ENCODE measurements around the gene IP6K2.
"Not testable (repeated sequence)": the region's sequence is repeated elsewhere in the genome, so short reads cannot be mapped to it uniquely, and the experiment has no call there.

Gene IP6K2

DNA sequence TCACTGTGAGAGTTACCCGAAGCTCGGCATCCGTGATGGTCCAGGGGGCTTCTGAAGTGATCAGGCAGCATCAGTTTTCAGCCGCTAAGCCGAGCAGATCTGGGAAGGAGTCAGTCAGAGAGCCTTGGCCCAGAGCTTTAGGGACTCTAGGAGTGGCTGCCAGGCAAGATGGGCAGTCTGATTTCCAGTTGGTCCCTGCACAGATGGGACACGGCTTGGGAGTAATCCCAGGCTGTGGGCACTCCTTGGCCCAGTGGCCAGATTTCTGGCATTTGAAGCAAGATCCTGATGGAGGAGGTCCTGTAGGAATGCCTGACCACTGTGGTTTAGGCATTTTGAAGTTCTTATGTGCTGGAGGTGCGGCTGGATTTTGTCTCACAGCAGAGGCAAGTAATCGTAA lies 10.5 kb upstream of the IP6K2 start:
- DNase-seq, result no peak

DNA sequence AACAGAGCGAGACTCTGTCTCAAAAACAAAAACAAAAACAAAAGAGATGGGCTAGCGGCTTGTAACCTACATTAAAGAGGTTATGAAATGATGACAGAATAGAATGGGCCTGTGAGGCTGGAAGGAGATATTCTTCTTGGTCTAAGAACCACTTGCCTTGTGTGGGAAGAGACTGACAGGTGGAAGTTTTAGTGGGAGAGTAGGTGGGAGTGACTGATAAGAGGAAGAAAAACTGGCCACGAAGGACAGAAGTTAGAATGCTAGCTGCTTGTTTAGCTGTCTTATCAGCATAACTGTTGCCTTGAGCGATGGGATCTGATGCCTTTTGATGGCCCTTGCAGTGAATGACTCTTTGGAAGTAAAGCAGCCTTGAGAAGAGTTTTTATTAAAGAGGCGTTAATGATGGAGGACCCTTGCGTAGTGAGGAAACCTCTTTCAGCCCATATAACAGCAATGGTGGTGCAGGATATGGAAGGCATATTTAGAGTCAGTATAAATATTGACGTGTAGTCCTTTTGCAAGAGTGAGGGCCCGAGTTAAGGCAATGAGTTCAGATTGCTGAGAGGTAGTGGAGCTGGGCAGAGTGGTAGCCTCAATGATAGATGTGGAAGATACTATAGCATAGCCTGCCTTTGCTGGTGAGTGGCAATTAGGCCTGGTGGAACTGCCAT lies 8.3 kb upstream of the IP6K2 start:
- not testable (repeated sequence) for DNase-seq

DNA sequence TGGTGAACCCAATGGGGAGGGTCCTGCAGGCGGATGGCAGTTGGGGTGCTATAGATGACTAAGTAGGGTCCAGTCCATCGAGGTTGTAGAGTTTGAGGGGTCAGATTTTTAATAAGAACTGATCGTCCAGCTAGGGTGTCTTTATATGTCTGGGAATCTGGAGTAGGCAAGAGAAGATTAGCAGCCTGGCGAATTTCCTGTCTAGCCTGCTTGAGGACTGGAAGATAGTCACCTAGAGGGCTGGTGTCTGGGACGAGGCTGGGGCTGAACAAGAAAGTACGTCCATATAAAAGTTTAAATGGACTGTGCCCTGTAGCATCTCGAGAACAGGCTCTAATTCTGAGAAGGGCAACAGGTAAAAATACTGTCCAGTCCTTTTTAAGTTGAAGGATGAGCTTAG lies 6.7 kb upstream of the IP6K2 start:
- no peak for DNase-seq

DNA sequence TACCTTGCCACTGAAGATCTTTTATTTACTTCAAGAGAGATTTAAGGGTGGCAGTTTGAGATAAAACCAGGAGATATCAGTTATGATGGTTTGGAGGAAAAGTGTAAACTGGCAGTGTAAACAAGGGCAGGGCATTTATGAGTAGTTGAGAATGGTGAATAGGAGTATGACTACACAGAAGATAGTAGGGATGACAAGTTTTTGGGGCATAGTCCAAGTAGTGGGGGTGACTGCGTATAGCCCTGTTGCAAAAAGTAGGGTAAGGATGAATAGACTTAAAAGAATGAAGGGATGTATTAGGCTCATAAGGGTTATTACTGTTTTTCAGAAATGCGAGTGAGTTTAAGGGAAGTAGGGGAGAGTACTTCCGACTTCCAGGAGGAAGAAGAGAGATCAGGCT lies 6.3 kb upstream of the IP6K2 start:
- not testable (repeated sequence) for DNase-seq

DNA sequence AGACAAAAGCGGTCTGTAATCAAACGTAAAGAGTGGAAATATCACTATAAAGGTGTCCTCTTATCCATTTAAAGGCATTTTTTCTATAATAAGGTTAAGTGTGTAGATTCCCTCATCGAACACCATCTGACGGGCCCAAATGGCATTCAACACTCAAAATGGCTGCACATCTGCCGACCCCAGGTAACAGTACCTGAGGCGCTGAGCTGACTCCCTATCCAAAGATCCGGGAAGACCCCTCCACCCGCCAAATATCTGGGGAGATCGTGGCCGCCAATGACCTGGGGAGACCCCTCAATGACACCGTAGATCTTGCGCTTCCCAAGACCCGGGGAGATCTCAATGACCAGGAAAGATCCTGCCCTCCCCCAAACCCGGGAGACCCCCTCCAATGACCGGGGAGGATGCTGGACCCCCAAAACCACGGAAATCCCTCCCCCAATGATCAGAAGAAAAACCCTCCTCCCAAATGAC lies 476 bp downstream of the IP6K2 start:
- peak; percentile 47 for DNase-seq

DNA sequence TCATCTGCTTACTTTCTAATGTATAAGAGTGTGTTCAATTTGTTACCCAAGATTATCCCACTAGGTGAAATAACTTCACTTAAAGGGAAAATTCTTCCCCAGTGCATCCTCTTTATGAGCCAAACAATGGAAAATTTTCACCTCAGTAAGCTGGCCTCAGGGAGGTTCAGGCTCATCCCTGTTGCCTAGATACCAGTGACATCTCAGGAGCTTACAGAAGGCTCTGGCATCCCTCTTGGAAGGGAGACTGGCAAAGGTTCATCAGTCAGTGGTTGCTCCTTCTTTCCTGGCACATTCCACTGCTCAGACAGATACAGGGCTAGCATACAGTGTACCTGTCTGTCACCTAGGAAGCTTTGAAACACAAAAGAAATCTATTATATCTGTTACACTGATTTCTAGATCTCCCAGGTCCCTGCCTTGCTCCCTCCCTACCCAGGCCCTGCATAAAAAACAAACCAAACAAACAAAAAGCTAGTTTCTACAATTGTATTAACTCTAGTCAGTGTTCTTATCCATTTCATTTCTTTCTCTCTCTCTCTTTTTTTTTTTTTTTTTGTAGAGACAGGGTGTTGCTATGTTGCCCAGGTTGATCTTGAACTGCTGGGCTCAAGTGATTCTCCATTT lies 1.7 kb downstream of the IP6K2 start:
- DNase-seq, result no peak

DNA sequence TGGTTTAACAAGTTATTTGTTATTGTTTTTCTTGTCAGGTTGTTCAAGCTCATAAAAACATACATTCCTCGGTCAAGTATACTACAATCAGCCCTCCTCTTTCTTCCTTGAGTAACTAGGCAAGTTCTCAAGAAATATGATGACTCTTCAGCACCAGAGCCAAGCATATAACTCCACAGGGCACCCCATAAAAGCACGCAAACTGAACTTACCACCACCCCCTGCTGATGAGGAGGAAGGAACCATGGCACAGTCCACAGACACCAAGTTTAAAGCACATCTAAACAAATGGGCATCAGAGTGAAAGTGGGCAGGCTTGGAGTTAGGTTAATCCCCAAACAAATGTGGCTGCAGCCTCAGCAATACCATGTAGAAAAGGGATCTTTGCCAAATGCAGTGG lies 5.3 kb downstream of the IP6K2 start:
- no peak for DNase-seq

DNA sequence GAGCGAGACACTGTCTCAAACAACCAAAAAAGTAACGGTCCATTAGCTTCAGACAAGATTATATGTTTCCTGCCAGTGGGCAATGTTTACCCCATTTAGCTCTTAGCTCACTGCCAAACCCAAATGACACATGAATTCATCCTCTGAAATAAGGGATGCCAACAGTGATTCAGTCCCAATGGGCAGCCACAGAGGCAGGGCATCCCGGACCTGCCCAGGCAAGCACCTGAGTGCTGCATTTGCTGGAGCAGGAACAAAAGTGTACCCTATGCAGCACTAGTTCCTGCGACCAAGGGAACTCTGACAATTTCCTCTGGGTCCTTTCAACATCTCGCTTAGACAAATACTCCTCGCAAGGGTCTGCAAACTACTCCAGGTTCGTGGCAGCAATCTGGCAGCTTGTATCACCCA lies 8.0 kb downstream of the IP6K2 start:
- no peak for DNase-seq

DNA sequence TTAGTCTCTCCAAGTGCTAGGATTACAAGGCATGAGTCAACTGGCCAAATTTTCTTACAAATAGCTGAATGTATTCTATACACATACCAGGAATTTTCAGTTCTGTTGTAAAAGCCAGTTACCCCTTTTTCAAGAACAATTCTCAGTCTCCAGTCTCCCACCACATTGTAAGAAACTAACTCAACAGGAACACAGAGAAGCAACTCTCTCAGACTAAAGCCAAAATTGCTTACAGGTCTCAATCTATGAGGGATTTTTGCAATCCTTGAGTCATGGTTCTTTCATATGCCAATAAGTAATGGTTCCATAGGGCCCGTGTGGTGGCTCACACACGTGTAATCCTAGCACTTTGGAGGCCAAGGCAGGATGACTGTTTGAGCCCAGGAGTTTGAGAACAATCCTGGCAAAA lies 8.5 kb downstream of the IP6K2 start:
- no peak for DNase-seq

DNA sequence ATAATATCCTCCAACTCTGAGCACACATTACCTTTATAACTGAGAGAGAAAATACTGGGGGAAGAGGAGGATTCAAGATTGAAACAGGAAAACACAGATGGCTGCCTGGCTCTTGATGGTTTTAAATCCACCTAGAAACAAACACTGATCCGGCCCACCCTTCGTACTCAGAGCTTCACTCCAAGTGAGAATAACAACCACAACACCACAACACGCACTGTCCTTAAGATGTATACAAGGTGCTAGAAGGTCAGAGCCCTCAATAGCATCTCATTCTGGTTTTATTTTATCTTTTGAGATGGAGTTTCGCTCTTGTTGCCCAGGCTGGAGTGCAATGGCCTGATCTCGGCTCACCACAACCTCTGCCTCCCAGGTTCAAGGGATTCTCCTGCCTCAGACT lies 9.9 kb downstream of the IP6K2 start:
- DNase-seq, result no peak

DNA sequence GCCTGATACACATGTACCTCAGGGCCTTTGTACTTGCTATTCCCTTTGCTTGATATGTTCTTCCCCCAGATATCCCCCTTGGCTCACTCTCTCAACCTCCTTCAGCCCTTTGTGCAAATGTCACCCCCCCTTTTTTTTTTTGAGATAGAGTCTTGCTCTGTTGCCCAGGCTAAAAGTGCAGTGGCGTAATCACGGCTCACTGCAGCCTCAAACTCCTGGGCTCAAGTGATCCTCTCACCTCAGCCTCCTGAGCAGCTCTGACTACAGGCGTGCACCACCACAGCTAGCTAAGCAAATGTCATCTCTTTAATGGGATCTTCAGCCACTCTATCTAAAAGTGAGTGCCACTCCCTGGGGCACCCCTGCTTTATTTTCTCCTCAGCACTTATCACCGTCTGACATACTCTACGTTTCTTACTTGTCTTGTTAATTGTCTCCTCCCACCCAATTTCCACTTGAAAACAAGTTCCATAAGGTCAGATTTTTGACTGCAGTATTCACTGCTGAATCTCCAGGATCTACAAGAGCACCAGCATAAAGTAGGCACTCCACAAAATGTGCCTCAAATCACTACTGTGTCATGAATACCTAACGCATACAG lies 14.6 kb downstream of the IP6K2 start:
- DNase-seq, result no peak

DNA sequence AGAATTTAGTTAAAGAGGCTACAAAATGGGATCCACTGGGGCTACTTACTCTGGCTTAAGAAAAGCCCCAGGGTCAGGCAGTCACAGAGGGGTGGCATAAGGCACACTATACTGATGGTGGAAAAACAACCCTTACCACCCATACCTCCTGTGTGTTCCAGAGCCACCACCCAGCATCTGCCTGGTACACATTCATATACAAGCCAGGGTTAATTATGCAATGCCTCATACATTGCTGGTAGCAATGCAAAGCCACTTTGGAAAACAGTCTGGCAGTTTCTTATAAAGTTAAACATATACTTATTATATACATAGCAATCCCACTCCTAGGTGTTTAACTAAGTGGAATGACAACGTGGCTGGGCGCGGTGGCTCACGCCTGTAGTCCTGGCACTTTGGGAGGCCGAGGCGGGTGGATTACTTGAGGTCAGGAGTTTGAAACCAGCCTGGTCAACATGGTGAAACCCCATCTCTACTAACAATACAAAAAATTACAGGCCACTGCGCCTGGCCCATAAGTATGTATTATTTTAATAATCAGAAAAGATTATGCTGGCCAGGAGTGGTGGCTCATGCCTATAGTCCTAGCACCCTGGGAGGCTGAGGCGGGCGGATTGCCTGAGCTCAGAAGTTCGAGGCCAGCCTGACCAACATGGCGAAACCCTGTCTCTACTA lies 16.2 kb downstream of the IP6K2 start:
- DNase-seq, result no peak

DNA sequence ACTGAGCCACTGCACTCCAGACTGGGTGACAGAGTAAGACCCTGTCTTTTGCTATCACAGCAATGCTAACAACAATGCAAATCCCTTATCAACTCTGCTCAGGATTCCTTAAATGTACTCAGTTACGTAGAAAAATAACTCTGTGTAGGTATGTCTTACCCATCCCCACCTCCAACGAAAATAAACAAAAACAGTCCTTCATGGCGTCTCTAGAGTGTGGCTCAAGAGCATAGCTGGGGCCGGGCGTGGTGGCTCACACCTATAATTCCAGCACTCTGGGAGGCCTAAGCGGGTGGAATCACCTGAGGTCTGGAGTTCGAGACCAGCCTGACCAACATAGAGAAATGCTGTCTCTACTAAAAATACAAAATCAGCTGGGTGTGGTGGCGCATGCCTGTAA lies 18.1 kb downstream of the IP6K2 start:
- DNase-seq, result no peak

DNA sequence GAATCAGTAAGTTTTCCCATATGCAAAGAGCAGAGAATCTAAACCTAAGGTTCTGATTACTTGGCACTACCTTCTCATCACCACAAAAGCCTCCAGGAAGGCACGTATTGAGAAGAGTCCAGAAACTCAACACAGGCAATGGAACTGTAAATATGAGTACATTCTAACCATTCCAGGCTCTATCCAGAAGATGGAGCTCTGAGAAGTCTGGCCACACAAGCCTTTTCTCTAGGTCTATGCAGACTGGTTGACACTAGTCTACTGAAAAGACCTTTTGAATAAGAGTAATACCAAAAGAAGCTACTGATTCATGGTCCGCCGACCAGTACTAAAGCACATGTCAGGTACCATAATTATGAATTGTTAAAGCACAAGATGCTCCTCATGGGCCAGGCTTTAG lies 19.1 kb downstream of the IP6K2 start:
- no peak for DNase-seq

DNA sequence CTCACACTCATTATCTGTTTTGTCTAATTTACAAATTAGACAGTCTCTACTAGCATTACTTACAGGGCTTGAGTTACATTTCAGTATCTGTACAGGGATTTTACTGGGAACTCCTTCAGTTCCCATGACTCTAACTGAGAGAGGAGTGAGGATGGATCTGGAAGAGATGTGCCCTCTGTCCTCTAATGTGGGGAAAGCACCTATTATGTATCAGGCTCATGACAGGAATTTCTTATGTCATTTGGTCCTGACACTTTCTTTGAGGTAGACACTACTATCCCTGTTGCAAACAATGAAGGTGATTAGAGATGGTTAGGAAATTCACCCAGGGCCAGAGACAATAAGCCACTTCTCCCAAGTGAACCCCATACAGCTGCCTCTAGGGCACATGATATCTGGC lies 20.4 kb downstream of the IP6K2 start:
- DNase-seq, result no peak

DNA sequence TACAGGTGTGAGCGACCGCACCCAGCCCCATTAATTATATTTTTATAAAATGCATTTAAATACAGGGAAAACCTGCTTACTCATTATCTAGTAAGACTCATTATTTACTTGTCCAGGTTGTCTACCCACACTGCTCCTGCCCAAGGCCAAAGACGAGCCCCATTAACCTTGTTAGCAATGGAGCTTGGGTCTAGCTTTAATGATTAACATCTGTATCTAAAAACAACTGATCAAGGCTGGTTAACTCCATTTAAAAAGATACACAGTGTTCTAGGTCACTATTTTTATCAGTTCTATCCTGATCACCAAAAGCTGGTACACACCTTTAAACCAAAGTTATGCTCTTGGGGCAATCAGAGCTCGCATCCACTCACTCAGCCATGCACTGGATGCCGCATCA lies 20.9 kb downstream of the IP6K2 start:
- DNase-seq, result no peak

DNA sequence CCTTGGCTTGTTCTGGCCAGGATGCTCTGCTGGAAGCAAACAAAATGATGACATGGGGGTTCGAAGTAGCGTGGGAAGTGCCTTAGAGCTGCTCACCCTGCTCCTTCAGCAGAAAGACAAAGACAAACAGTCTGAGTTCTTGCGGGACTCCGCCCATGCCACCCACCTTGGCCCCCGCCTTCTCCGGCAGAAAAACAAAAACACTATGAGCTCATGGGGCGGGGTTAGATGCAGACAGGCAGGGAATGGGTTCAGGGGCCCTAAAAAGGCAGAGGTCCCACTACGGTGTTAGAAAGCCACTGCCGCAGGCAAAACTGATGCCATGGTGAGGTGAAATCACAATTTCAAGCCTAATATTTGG lies 21.6 kb downstream of the IP6K2 start:
- DNase-seq, result no peak

DNA sequence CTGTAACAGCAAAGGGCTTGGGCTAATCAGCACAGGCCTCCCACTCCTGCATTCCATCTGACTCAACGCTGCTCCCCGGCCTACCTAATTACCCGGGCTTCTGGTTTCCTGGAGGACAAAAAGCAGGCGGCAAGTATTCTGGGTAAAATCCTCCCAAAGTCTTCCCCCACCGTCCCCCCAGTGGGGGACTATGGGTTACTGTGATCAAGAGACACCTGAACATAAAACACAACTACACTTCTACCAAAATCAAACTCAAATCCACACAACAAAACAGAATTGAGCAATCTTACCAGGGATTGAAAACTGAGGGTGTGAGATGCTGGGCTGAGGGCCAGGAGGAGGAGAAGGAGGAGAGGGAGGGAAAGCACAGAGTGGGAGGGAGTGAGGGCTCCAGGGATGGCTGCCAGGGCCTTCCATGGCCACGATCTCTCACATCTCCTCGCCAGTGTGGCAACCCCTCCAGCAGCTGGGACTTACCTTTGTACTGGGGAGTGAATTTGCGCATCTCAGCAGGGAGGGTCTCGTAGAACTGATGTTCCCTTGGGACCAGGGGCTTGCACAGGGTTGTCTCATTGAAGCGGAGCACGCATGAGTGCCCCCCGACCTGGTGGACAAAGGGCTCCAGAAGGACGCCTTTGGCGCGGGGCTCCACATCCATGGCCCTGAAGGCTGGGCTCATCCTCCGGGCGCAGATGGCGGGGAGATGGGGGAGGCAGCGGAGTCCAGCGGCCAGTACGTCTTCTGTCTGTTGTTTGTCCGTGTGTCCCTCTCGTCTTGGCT lies 22.2 kb downstream of the IP6K2 start:
- DNase-seq, result no peak

DNA sequence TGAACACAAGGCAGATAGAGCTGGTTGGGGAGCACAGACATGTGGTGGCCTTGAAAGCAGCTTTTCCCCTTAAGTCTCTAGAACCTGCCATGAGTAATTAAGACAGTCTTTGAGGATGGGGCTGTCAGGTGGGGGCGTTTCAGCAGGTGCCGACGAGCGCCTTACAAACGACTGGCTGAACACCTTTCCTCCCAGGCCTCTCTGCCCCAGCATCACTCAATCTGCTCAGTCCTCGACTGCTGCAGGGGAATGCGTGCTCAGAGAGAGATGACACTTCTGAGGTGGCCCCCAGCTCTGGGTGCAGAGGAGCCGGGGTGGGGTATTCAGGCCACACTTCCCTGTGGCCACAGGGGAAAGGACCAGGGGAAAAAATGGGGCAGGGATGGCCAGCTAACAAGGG lies 23.2 kb downstream of the IP6K2 start:
- DNase-seq, result no peak

DNA sequence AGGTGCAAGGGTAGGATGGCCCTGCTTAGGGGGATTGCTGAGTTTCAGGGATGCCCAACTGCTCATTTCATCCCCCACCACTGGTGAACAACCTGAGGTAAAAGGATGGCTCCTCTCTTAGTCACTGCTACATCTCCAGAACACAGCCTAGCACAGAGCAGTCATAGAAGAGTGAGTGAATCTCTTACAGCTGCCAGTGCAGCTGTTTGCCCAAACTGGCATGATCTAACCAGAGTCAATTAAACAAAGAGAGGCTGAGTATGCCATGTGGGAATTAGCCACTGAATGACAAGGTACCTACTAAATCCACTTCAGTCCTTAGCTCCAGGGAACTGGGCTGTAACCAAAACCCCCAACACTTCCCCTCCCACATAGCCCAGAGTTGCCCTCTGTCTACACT lies 24.5 kb downstream of the IP6K2 start:
- DNase-seq, result no peak

DNA sequence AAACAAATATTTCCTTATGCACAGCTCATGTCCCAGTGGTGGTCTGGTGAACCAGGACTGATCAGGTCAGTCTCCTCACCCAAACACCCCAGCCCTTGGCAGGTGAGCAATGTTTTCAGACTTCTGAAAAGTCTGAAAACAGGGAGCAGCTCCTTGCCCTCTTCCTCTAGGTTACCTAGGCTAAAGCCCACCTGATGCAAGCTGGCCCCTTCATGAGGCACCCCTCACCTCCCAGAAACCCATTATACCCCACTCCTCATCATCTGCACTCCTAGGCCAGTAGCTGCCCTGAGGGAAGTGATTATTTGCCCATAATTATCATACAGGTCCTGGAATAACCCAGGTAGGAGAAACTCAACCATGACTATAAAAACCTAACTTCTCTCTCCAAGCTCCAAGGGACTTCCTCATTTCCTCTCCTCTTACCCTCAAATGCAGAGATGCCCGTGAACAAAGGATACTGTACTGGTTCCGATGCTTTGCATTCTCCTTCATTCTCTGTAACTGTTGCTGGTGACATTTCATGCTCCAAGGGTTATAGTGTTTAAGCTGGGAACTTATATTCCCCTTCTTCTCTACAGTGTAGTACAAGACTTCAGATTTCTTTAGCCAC lies 26.1 kb downstream of the IP6K2 start:
- no peak for DNase-seq

DNA sequence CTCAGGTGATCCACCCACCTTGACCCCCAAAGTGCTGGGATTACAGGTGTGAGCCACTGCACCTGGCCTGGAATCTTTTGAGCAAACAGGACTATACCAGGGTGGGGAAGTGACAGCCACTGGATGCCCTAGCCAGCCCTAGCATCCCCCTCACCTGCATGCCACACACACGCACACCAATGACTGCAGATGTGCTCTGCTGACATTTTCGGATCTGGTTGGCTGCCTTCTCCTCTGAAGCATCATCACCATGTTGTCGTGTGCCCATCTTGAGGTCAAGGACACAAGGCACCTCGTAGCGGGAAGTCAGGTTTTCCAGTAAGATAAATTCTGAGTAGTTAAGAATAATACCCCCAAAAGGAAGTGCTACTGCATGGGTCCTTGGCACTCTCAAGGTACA lies 27.6 kb downstream of the IP6K2 start:
- DNase-seq, result no peak

DNA sequence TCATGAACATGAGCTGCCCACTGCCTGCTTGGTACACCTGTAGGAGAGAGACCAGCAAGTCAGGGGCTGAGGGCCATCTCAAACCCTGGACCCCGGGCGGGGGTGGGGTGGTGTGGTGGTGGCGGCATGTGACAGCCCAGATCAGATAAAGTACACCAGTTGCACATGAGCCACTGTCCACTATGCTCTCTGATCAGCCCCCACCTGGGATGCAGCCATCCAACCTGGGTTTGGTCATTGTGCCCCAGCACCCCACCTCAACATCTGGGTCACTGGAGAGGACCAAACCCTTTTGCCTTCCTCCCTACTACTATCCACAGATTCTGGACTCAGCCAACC lies 28.3 kb downstream of the IP6K2 start:
- no peak for DNase-seq

Data from stimulated activated CD8-positive, alpha-beta memory T cell treated with anti-CD3 and anti-CD28 coated beads, Interleukin-4, amount 100 ng/mL, for 48 hours (primary cell).